Measurements from ENCODE around the gene MRPL52. TPM values are rescaled to one million over a fixed set of nuclear protein-coding genes. Genes with fewer than 3 reads are reported as not detected.

MRPL52 gene
- total and polyA plus RNA-seq, 2 of the 13 experiments (the other 11 are each of a cell fraction or from before 2014, with no cell fraction given): 118 to 329 TPM

DNA sequence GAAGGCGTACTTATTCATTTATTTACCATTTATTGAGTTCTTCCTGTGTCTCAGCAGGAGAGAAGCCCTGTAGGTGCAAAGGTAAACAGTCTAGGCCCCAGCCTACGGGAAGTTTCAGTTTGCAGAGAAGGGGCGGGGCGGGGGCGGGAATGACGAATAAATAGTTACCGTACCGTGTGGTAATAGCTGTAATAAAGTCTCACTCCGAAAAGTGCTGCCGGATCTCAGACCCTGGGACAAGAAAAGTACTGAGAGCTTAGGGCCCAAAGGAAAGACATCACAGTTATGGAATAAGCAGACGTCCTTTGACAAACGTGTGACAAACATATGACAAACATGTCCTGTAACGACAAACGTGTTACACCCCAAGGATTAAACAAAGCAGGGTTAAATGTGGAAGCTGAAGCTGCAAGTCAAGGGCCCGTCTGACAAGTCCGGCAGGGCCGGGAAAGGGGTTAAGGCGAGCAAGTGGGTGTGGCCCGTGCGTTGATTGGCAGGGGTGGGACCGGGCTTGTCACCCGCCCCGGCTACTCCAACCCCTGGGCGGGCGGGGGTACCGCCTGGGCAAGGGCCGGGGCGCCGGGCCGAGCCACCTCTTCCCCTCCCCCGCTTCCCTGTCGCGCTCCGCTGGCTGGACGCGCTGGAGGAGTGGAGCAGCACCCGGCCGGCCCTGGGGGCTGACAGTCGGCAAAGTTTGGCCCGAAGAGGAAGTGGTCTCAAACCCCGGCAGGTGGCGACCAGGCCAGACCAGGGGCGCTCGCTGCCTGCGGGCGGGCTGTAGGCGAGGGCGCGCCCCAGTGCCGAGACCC lies 41.7 kb downstream of the MRPL52 start, which contains the start of gene LRP10 (continued):
- TF ChIP-seq, protein P1, sequence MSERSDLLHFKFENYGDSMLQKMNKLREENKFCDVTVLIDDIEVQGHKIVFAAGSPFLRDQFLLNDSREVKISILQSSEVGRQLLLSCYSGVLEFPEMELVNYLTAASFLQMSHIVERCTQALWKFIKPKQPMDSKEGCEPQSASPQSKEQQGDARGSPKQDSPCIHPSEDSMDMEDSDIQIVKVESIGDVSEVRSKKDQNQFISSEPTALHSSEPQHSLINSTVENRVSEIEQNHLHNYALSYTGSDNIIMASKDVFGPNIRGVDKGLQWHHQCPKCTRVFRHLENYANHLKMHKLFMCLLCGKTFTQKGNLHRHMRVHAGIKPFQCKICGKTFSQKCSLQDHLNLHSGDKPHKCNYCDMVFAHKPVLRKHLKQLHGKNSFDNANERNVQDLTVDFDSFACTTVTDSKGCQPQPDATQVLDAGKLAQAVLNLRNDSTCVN (CRISPR knock-in tag; IDR thresholded peaks at IDR 0.05; ENCODE audit: borderline replicate concordance): peak; percentile 51; the same call in 1 of the 2 replicates
- TF ChIP-seq, protein P2, sequence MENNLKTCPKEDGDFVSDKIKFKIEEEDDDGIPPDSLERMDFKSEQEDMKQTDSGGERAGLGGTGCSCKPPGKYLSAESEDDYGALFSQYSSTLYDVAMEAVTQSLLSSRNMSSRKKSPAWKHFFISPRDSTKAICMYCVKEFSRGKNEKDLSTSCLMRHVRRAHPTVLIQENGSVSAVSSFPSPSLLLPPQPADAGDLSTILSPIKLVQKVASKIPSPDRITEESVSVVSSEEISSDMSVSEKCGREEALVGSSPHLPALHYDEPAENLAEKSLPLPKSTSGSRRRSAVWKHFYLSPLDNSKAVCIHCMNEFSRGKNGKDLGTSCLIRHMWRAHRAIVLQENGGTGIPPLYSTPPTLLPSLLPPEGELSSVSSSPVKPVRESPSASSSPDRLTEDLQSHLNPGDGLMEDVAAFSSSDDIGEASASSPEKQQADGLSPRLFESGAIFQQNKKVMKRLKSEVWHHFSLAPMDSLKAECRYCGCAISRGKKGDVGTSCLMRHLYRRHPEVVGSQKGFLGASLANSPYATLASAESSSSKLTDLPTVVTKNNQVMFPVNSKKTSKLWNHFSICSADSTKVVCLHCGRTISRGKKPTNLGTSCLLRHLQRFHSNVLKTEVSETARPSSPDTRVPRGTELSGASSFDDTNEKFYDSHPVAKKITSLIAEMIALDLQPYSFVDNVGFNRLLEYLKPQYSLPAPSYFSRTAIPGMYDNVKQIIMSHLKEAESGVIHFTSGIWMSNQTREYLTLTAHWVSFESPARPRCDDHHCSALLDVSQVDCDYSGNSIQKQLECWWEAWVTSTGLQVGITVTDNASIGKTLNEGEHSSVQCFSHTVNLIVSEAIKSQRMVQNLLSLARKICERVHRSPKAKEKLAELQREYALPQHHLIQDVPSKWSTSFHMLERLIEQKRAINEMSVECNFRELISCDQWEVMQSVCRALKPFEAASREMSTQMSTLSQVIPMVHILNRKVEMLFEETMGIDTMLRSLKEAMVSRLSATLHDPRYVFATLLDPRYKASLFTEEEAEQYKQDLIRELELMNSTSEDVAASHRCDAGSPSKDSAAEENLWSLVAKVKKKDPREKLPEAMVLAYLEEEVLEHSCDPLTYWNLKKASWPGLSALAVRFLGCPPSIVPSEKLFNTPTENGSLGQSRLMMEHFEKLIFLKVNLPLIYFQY (CRISPR knock-in tag; IDR thresholded peaks at IDR 0.05; ENCODE audit: borderline replicate concordance): peak; percentile 98
- peak; percentile 94; the same call in 1 of the 2 replicates for TF ChIP-seq ZNF414 (CRISPR knock-in tag; IDR thresholded peaks at IDR 0.05)
- TF ChIP-seq FOXM1 (CRISPR knock-in tag; IDR thresholded peaks at IDR 0.05): peak; percentile 51; the same call in 1 of the 2 replicates
- 0 out of 2 replicates have a peak, but pooled peaks have one; percentile 35 for TF ChIP-seq FOXK2 (IDR thresholded peaks at IDR 0.05)
- TF ChIP-seq ZNF343 (CRISPR knock-in tag; IDR thresholded peaks at IDR 0.05): peak; percentile 94; the same call in 1 of the 2 replicates
- TF ChIP-seq AGO2 (optimal IDR thresholded peaks at IDR 0.05; ENCODE audit: low read depth, low read length): peak; percentile 88
- peak; percentile 95 for TF ChIP-seq ETV5 (CRISPR knock-in tag; IDR thresholded peaks at IDR 0.05; ENCODE audit: borderline replicate concordance)
- no peak for TF ChIP-seq ZNF260 (CRISPR knock-in tag; IDR thresholded peaks at IDR 0.05; ENCODE audit: borderline replicate concordance, low read depth)
- TF ChIP-seq ISL2 (CRISPR knock-in tag; IDR thresholded peaks at IDR 0.05): peak; percentile 68
- TF ChIP-seq ZKSCAN8 (CRISPR knock-in tag; IDR thresholded peaks at IDR 0.05; ENCODE audit: borderline replicate concordance): peak; percentile 62; the same call in 1 of the 2 replicates
- peak; percentile 76 for TF ChIP-seq ZNF34 (CRISPR knock-in tag; IDR thresholded peaks at IDR 0.05; ENCODE audit: borderline replicate concordance)
- TF ChIP-seq, protein P3, sequence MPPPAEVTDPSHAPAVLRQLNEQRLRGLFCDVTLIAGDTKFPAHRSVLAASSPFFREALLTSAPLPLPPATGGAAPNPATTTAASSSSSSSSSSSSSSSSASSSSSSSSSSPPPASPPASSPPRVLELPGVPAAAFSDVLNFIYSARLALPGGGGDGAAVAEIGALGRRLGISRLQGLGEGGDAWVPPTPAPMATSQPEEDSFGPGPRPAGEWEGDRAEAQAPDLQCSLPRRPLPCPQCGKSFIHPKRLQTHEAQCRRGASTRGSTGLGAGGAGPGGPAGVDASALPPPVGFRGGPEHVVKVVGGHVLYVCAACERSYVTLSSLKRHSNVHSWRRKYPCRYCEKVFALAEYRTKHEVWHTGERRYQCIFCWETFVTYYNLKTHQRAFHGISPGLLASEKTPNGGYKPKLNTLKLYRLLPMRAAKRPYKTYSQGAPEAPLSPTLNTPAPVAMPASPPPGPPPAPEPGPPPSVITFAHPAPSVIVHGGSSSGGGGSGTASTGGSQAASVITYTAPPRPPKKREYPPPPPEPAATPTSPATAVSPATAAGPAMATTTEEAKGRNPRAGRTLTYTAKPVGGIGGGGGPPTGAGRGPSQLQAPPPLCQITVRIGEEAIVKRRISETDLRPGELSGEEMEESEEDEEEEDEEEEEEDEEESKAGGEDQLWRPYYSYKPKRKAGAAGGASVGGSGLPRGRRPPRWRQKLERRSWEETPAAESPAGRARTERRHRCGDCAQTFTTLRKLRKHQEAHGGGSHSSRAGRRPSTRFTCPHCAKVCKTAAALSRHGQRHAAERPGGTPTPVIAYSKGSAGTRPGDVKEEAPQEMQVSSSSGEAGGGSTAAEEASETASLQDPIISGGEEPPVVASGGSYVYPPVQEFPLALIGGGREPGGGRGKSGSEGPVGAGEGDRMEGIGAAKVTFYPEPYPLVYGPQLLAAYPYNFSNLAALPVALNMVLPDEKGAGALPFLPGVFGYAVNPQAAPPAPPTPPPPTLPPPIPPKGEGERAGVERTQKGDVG (CRISPR knock-in tag; IDR thresholded peaks at IDR 0.05; ENCODE audit: borderline replicate concordance): peak; percentile 89
- peak; percentile 67 for TF ChIP-seq ZNF18 (CRISPR knock-in tag; IDR thresholded peaks at IDR 0.05; ENCODE audit: insufficient replicate concordance)
- TF ChIP-seq ZC3H13 (CRISPR knock-in tag; IDR thresholded peaks at IDR 0.05): peak; percentile 91; the same call in 1 of the 2 replicates
- TF ChIP-seq ATF7 (IDR thresholded peaks at IDR 0.05): no peak
- no peak; the same call in none of the 2 replicates for TF ChIP-seq ATF7 (CRISPR knock-in tag; IDR thresholded peaks at IDR 0.05)

Data from HepG2 (cell line).